HEK293 (cell line): ENCODE results near the gene ADORA3.

Source experiments
- CTCF ChIP-seq: fragments of 450-650 bp; formaldehyde crosslinking; IDR thresholded peaks from 2 replicates; pipeline ENCODE4 v1.5.1; 2016; ENCODE audit warnings: missing biosample characterization, missing genetic modification characterization
- KLF16 ChIP-seq: fragments of 450-650 bp; formaldehyde crosslinking; IDR thresholded peaks from 2 replicates; pipeline ENCODE4 v1.5.1; 2017; ENCODE audit warnings: missing biosample characterization, missing genetic modification characterization
- ZNF202 ChIP-seq: fragments of 450-650 bp; formaldehyde crosslinking; IDR thresholded peaks from 2 replicates; pipeline ENCODE4 v1.5.1; 2016; ENCODE audit warnings: missing biosample characterization, missing genetic modification characterization, borderline replicate concordance

DNA sequence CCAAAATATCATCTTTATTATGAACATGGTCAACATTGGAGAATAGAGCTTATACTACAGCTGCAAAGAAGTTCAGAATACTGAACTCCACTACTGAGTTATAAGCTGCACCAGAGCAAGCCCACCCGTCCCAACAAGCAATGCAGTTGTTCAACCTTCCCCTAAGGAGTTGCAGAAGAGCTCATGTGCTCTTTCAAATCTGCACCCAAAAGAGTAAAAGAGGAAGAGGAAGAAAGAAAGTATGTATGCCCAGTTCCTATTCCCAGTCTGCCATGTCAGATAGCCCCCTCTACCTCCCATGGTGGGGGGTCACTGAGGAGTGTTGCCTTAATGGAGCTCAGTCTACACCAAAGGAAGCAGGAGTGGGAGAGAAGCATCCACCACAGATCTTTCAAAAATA lies 22.8 kb downstream of the ADORA3 start:
- TF ChIP-seq ZNF202 (tag by site-specific recombination) (no peak), KLF16 (tag by site-specific recombination) (no peak), CTCF (no peak)
